HEK293T (cell line): ENCODE measurements around the gene ARHGAP27.
"Not testable (repeated sequence)": the region's sequence is repeated elsewhere in the genome, so short reads cannot be mapped to it uniquely, and the experiment has no call there.

Experiments
- CTCF ChIA-PET: fragments of 350-600 bp; formaldehyde crosslinking; extraction: SDS; loops from one replicate; lab custom pipeline; 2021; ENCODE audit warnings: antibody characterized with exemption, inconsistent platforms; lab: Yijun Ruan, JAX
- POLR2A ChIA-PET: fragments of 350-600 bp; formaldehyde crosslinking; extraction: SDS; loops from one replicate; lab custom pipeline; 2020; ENCODE audit warnings: antibody characterized with exemption, inconsistent platforms; lab: Yijun Ruan, JAX
- DNase-seq: peaks from one replicate; pipeline ENCODE4 v3.0.0; 2012; ENCODE audit warnings: mixed read lengths; ENCODE audit errors: extremely low spot score
- ARNT ChIP-seq: fragments of 450-650 bp; IDR thresholded peaks from 2 replicates; pipeline ENCODE4 v1.6.1; 2017; ENCODE audit warnings: mild to moderate bottlenecking
- BHLHE40 ChIP-seq: fragments of 450-650 bp; IDR thresholded peaks from 2 replicates; pipeline ENCODE4 v1.6.1; 2016; ENCODE audit warnings: mild to moderate bottlenecking, moderate library complexity, borderline replicate concordance
- CTBP1 ChIP-seq: fragments of 450-650 bp; IDR thresholded peaks from 2 replicates; pipeline ENCODE4 v1.6.1; 2016; ENCODE audit warnings: borderline replicate concordance
- ELF4 ChIP-seq: fragments of 450-650 bp; IDR thresholded peaks from 2 replicates; pipeline ENCODE4 v1.6.1; 2017; ENCODE audit warnings: antibody characterized with exemption
- FOXA1 ChIP-seq: fragments of 450-650 bp; IDR thresholded peaks from 2 replicates; pipeline ENCODE4 v1.6.1; 2016; ENCODE audit warnings: mild to moderate bottlenecking
- FOXK2 ChIP-seq: fragments of 450-650 bp; IDR thresholded peaks from 2 replicates; pipeline ENCODE4 v1.6.1; 2016; ENCODE audit warnings: mild to moderate bottlenecking
- FOXM1 ChIP-seq: fragments of 450-650 bp; IDR thresholded peaks from 2 replicates; pipeline ENCODE4 v1.6.1; 2017; ENCODE audit warnings: mild to moderate bottlenecking, borderline replicate concordance
- HDGF ChIP-seq: fragments of 450-650 bp; IDR thresholded peaks from 2 replicates; pipeline ENCODE4 v1.6.1; 2017; ENCODE audit warnings: antibody characterized with exemption, borderline replicate concordance
- L3MBTL2 ChIP-seq: fragments of 450-650 bp; conservative IDR thresholded peaks from 2 replicates; pipeline ENCODE4 v1.6.1; 2016; ENCODE audit warnings: mild to moderate bottlenecking
- LEF1 ChIP-seq: fragments of 450-650 bp; IDR thresholded peaks from 2 replicates; pipeline ENCODE4 v1.6.1; 2017; ENCODE audit warnings: mild to moderate bottlenecking, borderline replicate concordance
- NFRKB ChIP-seq: fragments of 450-650 bp; IDR thresholded peaks from 2 replicates; pipeline ENCODE4 v1.6.1; 2016; ENCODE audit warnings: mild to moderate bottlenecking, moderate library complexity
- PKNOX1 ChIP-seq: fragments of 450-650 bp; IDR thresholded peaks from 2 replicates; pipeline ENCODE4 v1.6.1; 2016
- SP1 ChIP-seq: fragments of 450-650 bp; IDR thresholded peaks from 2 replicates; pipeline ENCODE4 v1.6.1; 2017
- SUZ12 ChIP-seq: fragments of 450-650 bp; IDR thresholded peaks from 2 replicates; pipeline ENCODE4 v1.6.1; 2016; ENCODE audit warnings: mild to moderate bottlenecking
- TARDBP ChIP-seq: fragments of 450-650 bp; IDR thresholded peaks from 2 replicates; pipeline ENCODE4 v1.6.1; 2016
- ZNF384 ChIP-seq: fragments of 450-650 bp; IDR thresholded peaks from 2 replicates; pipeline ENCODE4 v1.6.1; 2016

ARHGAP27 gene

GRCh38 chr17:45432405-45433158, at the start of gene ARHGAP27:
ARHGAP27 (minus strand) TSS chr17:45432870; CDS start chr17:45430279, 2,591 bp downstream.
- ChIA-PET CTCF (no interaction called here), POLR2A (no interaction called here)
- TF ChIP-seq LEF1 (no peak), TARDBP (no peak), BHLHE40 (no peak), CTBP1 (no peak), ARNT (no peak), FOXK2 (no peak), PKNOX1 (no peak), L3MBTL2 (no peak), ELF4 (no peak), FOXA1 (no peak), ZNF384 (no peak), FOXM1 (no peak), SP1 (no peak), NFRKB (no peak), HDGF (no peak), SUZ12 (no peak)
- DNase-seq = peak; percentile 4

- DNase-seq, POLR2A ChIA-PET, CTCF ChIA-PET: not testable (repeated sequence)
Measured at GRCh38 chr17:45482317-45482716, 49.6 kb upstream of the ARHGAP27 start.

GRCh38 chr17:45475436-45475835, 42.8 kb upstream of the ARHGAP27 start:
- POLR2A ChIA-PET, DNase-seq, CTCF ChIA-PET: not testable (repeated sequence)

- DNase-seq, POLR2A ChIA-PET, CTCF ChIA-PET: not testable (repeated sequence)
Measured at GRCh38 chr17:45472249-45472648, 39.6 kb upstream of the ARHGAP27 start.

- DNase-seq, POLR2A ChIA-PET, CTCF ChIA-PET: not testable (repeated sequence)
Measured at GRCh38 chr17:45469204-45469563, 36.5 kb upstream of the ARHGAP27 start.

- POLR2A ChIA-PET, DNase-seq, CTCF ChIA-PET: not testable (repeated sequence)
Measured at GRCh38 chr17:45468293-45469203, 35.9 kb upstream of the ARHGAP27 start.

GRCh38 chr17:45461524-45462327, 29.1 kb upstream of the ARHGAP27 start:
- POLR2A ChIA-PET, DNase-seq, CTCF ChIA-PET: not testable (repeated sequence)

- DNase-seq, CTCF ChIA-PET, POLR2A ChIA-PET: not testable (repeated sequence)
Measured at GRCh38 chr17:45460422-45460821, 27.8 kb upstream of the ARHGAP27 start.

GRCh38 chr17:45454341-45454740, 21.7 kb upstream of the ARHGAP27 start:
- DNase-seq, CTCF ChIA-PET, POLR2A ChIA-PET: not testable (repeated sequence)

- DNase-seq, CTCF ChIA-PET, POLR2A ChIA-PET: not testable (repeated sequence)
Measured at GRCh38 chr17:45453731-45454130, 21.1 kb upstream of the ARHGAP27 start.

GRCh38 chr17:45453225-45453534, 20.5 kb upstream of the ARHGAP27 start:
- CTCF ChIA-PET, DNase-seq, POLR2A ChIA-PET: not testable (repeated sequence)

GRCh38 chr17:45452329-45453224, 19.9 kb upstream of the ARHGAP27 start:
- CTCF ChIA-PET, DNase-seq, POLR2A ChIA-PET: not testable (repeated sequence)

- POLR2A ChIA-PET, CTCF ChIA-PET, DNase-seq: not testable (repeated sequence)
Measured at GRCh38 chr17:45451660-45452059, 19.0 kb upstream of the ARHGAP27 start.
